ENCODE measurements around the gene GNPDA2.
"Not testable (repeated sequence)": the region's sequence is repeated elsewhere in the genome, so short reads cannot be mapped to it uniquely, and the experiment has no call there.

Gene GNPDA2

DNA sequence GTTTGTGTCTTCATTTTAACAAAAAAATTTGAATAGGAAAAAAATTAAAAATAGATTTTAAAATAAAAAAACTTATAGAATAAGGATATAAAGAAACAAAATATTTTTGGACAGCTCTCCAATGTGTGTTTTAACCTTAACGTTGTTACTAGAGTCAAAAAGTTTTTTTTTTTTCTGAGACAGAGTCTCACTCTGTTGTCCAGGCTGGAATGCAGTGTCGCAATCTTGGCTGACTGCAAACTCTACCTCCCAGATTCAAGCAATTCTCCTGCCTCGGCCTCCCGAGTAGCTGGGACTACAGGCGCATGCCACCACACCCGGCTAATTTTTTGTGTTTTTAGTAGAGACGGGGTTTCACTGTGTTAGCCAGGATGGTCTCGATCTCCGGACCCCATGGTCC, 2.3 kb upstream of the GNPDA2 start:
- peaks cover 20% of the 10 kb centered on the region for H3K4me1 ChIP-seq (ENCODE audit: control insufficient read depth, insufficient read depth, low read length)
- DNase-seq (ENCODE audit: low read depth); H3K9ac ChIP-seq (ENCODE audit: low read length); H3K4me3 ChIP-seq (ENCODE audit: low read length); H3K36me3 ChIP-seq (ENCODE audit: control insufficient read depth, insufficient read depth, low read length, severe bottlenecking); H3K27me3 ChIP-seq (replicated peaks; ENCODE audit: control insufficient read depth, insufficient read depth, low read length); H3K9me3 ChIP-seq (ENCODE audit: control insufficient read depth, low read length): not testable (repeated sequence)

DNA sequence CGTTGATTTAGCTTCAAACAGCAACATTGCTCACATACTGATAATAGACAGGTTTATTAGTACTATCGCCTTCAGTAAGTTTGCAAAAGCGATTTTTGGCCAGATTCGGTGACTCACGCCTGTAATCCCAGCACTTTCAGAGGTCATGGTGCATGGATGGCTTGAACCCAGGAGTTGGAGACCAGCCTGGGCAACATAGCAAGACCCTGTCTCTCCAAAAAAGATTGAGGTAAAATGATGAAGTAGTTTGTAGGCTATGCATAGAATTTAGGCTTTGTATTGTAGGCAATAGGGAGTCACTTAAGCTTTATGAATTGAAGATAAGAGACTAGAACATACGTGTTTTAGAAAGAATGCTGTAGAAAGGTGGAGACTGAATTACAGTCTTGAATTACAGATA, 1.1 kb upstream of the GNPDA2 start:
- H3K27me3 ChIP-seq (replicated peaks; ENCODE audit: control insufficient read depth, insufficient read depth, low read length) = no peaks in the 10 kb centered on the region
- H3K9me3 ChIP-seq (ENCODE audit: control insufficient read depth, low read length) = no peaks in the 10 kb centered on the region
- no peak for DNase-seq (ENCODE audit: low read depth)
- H3K36me3 ChIP-seq (ENCODE audit: control insufficient read depth, insufficient read depth, low read length, severe bottlenecking) = no peaks in the 10 kb centered on the region
- H3K4me3 ChIP-seq (ENCODE audit: low read length) = peak overlapping the region; percentile 87
- H3K4me1 ChIP-seq (ENCODE audit: control insufficient read depth, insufficient read depth, low read length) = peaks cover 25% of the 10 kb centered on the region
- H3K9ac ChIP-seq (ENCODE audit: low read length) = no peak overlapping the region

GRCh38 chr4:44725726-44726037, 674 bp downstream of the GNPDA2 start:
- Histone ChIP-seq H3K9me3 (ENCODE audit: control insufficient read depth, low read length) (no peaks in the 10 kb centered on the region), H3K4me3 (ENCODE audit: low read length) (peak overlapping the region; percentile 87), H3K4me1 (ENCODE audit: control insufficient read depth, insufficient read depth, low read length) (peaks cover 25% of the 10 kb centered on the region), H3K9ac (ENCODE audit: low read length) (peak overlapping the region; percentile 92), H3K36me3 (ENCODE audit: control insufficient read depth, insufficient read depth, low read length, severe bottlenecking) (no peaks in the 10 kb centered on the region), H3K27me3 (replicated peaks; ENCODE audit: control insufficient read depth, insufficient read depth, low read length) (no peaks in the 10 kb centered on the region)
- DNase-seq (ENCODE audit: low read depth) = peak; percentile 65

DNA sequence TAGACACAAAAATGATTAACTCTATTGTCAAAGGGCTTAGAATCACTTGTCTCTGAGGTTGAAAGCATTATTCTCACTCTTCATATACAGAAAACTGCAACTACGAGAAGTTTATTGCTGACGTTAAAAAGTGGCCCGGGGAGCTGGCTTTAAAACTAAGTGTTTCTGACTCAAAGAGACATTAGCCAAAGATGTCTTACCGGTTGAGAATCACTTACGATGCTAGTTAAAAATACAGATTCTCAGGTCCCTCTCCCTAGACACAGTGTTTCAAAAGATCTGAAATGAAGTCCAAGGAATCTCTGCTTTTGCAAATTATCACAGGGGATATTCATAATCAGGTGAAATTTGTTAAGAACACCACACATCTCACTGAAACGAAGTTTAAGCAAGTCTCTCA, 1.2 kb downstream of the GNPDA2 start:
- peak overlapping the region; percentile 92 for H3K9ac ChIP-seq (ENCODE audit: low read length)
- H3K4me3 ChIP-seq (ENCODE audit: low read length) = peak overlapping the region; percentile 87
- peaks cover 25% of the 10 kb centered on the region for H3K4me1 ChIP-seq (ENCODE audit: control insufficient read depth, insufficient read depth, low read length)
- peak; percentile 3 for DNase-seq (ENCODE audit: low read depth)
- H3K36me3 ChIP-seq (ENCODE audit: control insufficient read depth, insufficient read depth, low read length, severe bottlenecking) = no peaks in the 10 kb centered on the region
- H3K9me3 ChIP-seq (ENCODE audit: control insufficient read depth, low read length) = no peaks in the 10 kb centered on the region
- no peaks in the 10 kb centered on the region for H3K27me3 ChIP-seq (replicated peaks; ENCODE audit: control insufficient read depth, insufficient read depth, low read length)

GRCh38 chr4:44722001-44722400, 4.4 kb downstream of the GNPDA2 start:
- DNase-seq (ENCODE audit: low read depth) = no peak
- H3K4me1 ChIP-seq (ENCODE audit: control insufficient read depth, insufficient read depth, low read length) = peaks cover 23% of the 10 kb centered on the region
- no peak overlapping the region for H3K9ac ChIP-seq (ENCODE audit: low read length)

DNA sequence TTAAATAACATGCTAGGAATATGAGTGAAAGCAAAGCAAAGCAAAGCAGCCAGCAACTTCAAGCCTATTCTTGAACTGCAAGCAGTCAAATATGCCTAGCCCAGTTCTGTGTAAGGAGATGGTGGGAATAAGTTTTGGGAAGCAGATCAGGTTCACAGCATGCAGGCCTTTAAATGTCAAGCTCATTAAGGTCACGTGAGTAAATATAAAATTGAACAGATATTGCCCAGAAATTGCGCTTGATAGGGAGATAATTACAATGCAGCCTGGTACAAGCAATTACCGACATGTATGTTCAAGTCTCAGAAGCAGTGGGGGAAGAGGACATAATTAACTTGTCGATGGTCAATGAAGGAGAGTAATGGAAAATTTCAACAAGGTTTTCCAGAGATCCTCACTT, 6.0 kb downstream of the GNPDA2 start:
- no peaks in the 10 kb centered on the region for H3K9me3 ChIP-seq (ENCODE audit: control insufficient read depth, low read length)
- DNase-seq (ENCODE audit: low read depth) = no peak
- H3K4me3 ChIP-seq (ENCODE audit: low read length) = no peak overlapping the region
- H3K4me1 ChIP-seq (ENCODE audit: control insufficient read depth, insufficient read depth, low read length) = peaks cover 20% of the 10 kb centered on the region
- H3K27me3 ChIP-seq (replicated peaks; ENCODE audit: control insufficient read depth, insufficient read depth, low read length) = no peaks in the 10 kb centered on the region
- H3K36me3 ChIP-seq (ENCODE audit: control insufficient read depth, insufficient read depth, low read length, severe bottlenecking) = no peaks in the 10 kb centered on the region
- no peak overlapping the region for H3K9ac ChIP-seq (ENCODE audit: low read length)

More at GRCh38 chr4:44722001-44722400, 4.4 kb downstream of the GNPDA2 start:
- H3K36me3 ChIP-seq (ENCODE audit: control insufficient read depth, insufficient read depth, low read length, severe bottlenecking) = no peaks in the 10 kb centered on the region
- H3K9me3 ChIP-seq (ENCODE audit: control insufficient read depth, low read length) = no peaks in the 10 kb centered on the region
- H3K27me3 ChIP-seq (replicated peaks; ENCODE audit: control insufficient read depth, insufficient read depth, low read length) = no peaks in the 10 kb centered on the region
- H3K4me3 ChIP-seq (ENCODE audit: low read length) = no peak overlapping the region

DNA sequence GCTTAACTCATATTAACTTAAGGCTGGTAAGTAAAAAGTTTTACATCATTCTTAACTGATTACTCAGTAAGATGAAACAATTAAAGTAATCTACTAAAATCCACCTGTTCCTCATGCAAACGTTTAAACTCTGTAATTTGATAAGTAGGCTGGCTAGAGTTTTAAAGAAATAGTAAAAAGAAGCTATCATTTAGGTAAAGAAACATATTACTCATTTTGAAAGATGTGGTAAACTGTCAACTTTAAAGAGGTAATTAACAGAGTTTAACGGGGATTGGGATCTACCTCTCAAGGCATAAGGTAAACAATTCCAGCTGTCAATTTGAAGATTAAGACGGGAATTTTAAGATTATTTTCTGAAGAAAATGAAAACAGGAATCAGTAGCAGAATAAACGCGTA, 9.8 kb downstream of the GNPDA2 start:
- peaks cover 22% of the 10 kb centered on the region for H3K4me1 ChIP-seq (ENCODE audit: control insufficient read depth, insufficient read depth, low read length)

GRCh38 chr4:44713125-44713524, 13.2 kb downstream of the GNPDA2 start:
- peaks cover 25% of the 10 kb centered on the region for H3K4me1 ChIP-seq (ENCODE audit: control insufficient read depth, insufficient read depth, low read length)
- H3K9ac ChIP-seq (ENCODE audit: low read length) = no peak overlapping the region
- no peak for DNase-seq (ENCODE audit: low read depth)
- H3K4me3 ChIP-seq (ENCODE audit: low read length) = no peak overlapping the region
- H3K9me3 ChIP-seq (ENCODE audit: control insufficient read depth, low read length) = no peaks in the 10 kb centered on the region
- peaks cover 22% of the 10 kb centered on the region for H3K36me3 ChIP-seq (ENCODE audit: control insufficient read depth, insufficient read depth, low read length, severe bottlenecking)
- no peaks in the 10 kb centered on the region for H3K27me3 ChIP-seq (replicated peaks; ENCODE audit: control insufficient read depth, insufficient read depth, low read length)

More for the DNA sequence above, 9.8 kb downstream of the GNPDA2 start:
- Histone ChIP-seq H3K4me3 (ENCODE audit: low read length) (no peak overlapping the region), H3K27me3 (replicated peaks; ENCODE audit: control insufficient read depth, insufficient read depth, low read length) (no peaks in the 10 kb centered on the region), H3K9me3 (ENCODE audit: control insufficient read depth, low read length) (no peaks in the 10 kb centered on the region), H3K9ac (ENCODE audit: low read length) (no peak overlapping the region), H3K36me3 (ENCODE audit: control insufficient read depth, insufficient read depth, low read length, severe bottlenecking) (peaks cover 6% of the 10 kb centered on the region)
- no peak for DNase-seq (ENCODE audit: low read depth)

DNA sequence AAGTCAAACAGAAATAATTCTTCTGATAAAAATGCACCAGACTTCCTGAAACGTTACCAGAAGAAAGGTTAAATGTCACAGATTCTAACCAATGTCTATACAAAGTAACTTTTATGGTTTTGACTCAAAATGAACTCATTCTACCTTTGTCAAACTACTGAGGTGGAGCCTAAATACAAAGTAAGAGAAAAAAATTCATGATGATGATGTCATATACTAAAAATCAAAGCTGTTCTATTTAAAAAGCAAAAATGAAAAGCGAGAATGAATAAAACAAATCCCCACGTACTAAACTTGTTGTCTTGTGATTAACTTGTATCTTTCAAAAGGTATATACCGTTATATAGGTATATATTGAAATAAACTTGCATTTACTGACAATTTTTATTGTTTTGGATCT, 21.7 kb downstream of the GNPDA2 start:
- H3K9me3 ChIP-seq (ENCODE audit: control insufficient read depth, low read length) = no peaks in the 10 kb centered on the region
- H3K9ac ChIP-seq (ENCODE audit: low read length) = no peak overlapping the region
- H3K27me3 ChIP-seq (replicated peaks; ENCODE audit: control insufficient read depth, insufficient read depth, low read length) = no peaks in the 10 kb centered on the region
- H3K36me3 ChIP-seq (ENCODE audit: control insufficient read depth, insufficient read depth, low read length, severe bottlenecking) = peaks cover 85% of the 10 kb centered on the region
- no peak for DNase-seq (ENCODE audit: low read depth)
- H3K4me3 ChIP-seq (ENCODE audit: low read length) = no peak overlapping the region
- H3K4me1 ChIP-seq (ENCODE audit: control insufficient read depth, insufficient read depth, low read length) = no peaks in the 10 kb centered on the region

DNA sequence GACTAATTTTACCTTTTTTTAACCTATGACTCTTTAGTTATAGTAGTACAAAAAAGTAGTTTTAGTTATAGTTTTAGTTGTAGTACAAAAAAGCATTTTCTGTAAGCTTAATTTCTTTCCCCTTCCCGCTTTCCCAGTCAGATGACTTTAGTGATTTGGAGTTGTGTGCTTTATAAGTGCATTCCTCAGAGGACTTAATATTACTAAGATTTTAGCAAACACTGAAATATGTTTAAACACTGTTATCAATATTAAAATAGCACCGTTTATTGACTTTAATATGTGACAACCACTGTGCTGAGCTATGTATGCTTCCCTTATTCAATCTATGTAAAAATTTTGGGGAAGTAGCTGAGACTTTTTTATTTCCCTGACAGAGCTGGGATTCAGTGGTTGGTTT, 25.3 kb downstream of the GNPDA2 start:
- H3K27me3 ChIP-seq (replicated peaks; ENCODE audit: control insufficient read depth, insufficient read depth, low read length) = no peaks in the 10 kb centered on the region
- H3K36me3 ChIP-seq (ENCODE audit: control insufficient read depth, insufficient read depth, low read length, severe bottlenecking) = peaks cover 89% of the 10 kb centered on the region
- no peak overlapping the region for H3K4me3 ChIP-seq (ENCODE audit: low read length)
- no peak for DNase-seq (ENCODE audit: low read depth)
- no peaks in the 10 kb centered on the region for H3K4me1 ChIP-seq (ENCODE audit: control insufficient read depth, insufficient read depth, low read length)
- no peaks in the 10 kb centered on the region for H3K9me3 ChIP-seq (ENCODE audit: control insufficient read depth, low read length)
- H3K9ac ChIP-seq (ENCODE audit: low read length) = no peak overlapping the region

GRCh38 chr4:44700427-44700826, 25.9 kb downstream of the GNPDA2 start:
- Histone ChIP-seq H3K27me3 (replicated peaks; ENCODE audit: control insufficient read depth, insufficient read depth, low read length) (no peaks in the 10 kb centered on the region), H3K4me1 (ENCODE audit: control insufficient read depth, insufficient read depth, low read length) (no peaks in the 10 kb centered on the region), H3K36me3 (ENCODE audit: control insufficient read depth, insufficient read depth, low read length, severe bottlenecking) (peaks cover 90% of the 10 kb centered on the region), H3K4me3 (ENCODE audit: low read length) (no peak overlapping the region), H3K9me3 (ENCODE audit: control insufficient read depth, low read length) (no peaks in the 10 kb centered on the region), H3K9ac (ENCODE audit: low read length) (no peak overlapping the region)
- DNase-seq (ENCODE audit: low read depth) = no peak

GRCh38 chr4:44684648-44685047, 41.7 kb downstream of the GNPDA2 start:
- Histone ChIP-seq H3K4me1 (ENCODE audit: control insufficient read depth, insufficient read depth, low read length) (peaks cover 14% of the 10 kb centered on the region), H3K27me3 (replicated peaks; ENCODE audit: control insufficient read depth, insufficient read depth, low read length) (no peaks in the 10 kb centered on the region), H3K9me3 (ENCODE audit: control insufficient read depth, low read length) (no peaks in the 10 kb centered on the region), H3K9ac (ENCODE audit: low read length) (no peak overlapping the region), H3K4me3 (ENCODE audit: low read length) (no peak overlapping the region), H3K36me3 (ENCODE audit: control insufficient read depth, insufficient read depth, low read length, severe bottlenecking) (peaks cover 84% of the 10 kb centered on the region)
- DNase-seq (ENCODE audit: low read depth) = no peak
